ENCODE measurements around the gene HESX1. TPM values are rescaled to one million over a fixed set of nuclear protein-coding genes. Genes with fewer than 3 reads are reported as not detected.

HESX1 gene
- total and polyA plus RNA-seq, 12 donors, result 0.79 to 3.7 (median 1.5) TPM; not detected in 1

Other genes with a start within 250 kb of the HESX1 start
- under 1 TPM in 5 of 9 donors, not detected in 4; 0.22 to 0.83 (median 0.40) TPM for gene SPATA12, start 139.3 kb downstream of the HESX1 start, total RNA-seq
- under 1 TPM; 0.07 to 0.62 (median 0.48) TPM for gene SPATA12, start 139.3 kb downstream of the HESX1 start, polyA plus RNA-seq
- 1 to 10 TPM in 8 of 9 donors, under 1 TPM in 1; 0.93 to 7.1 (median 1.7) TPM for gene IL17RD, start 34.6 kb downstream of the HESX1 start, total RNA-seq
- gene IL17RD, start 34.6 kb downstream of the HESX1 start, polyA plus RNA-seq, result under 1 TPM; 0.44 to 0.90 (median 0.48) TPM
- gene APPL1, start 27.8 kb upstream of the HESX1 start, total RNA-seq, result 10 to 100 TPM; 21.5 to 45.7 (median 38.2) TPM
- 10 to 100 TPM in 1 of 3 donors, 1 to 10 TPM in 2; 6.1 to 31.2 (median 9.1) TPM for gene APPL1, start 27.8 kb upstream of the HESX1 start, polyA plus RNA-seq
- gene ASB14, start 92.7 kb upstream of the HESX1 start, total RNA-seq, result under 1 TPM in 1 of 9 donors, not detected in 8; 0.17 TPM
- not detected for gene ASB14, start 92.7 kb upstream of the HESX1 start, polyA plus RNA-seq

Measured in adrenal gland (tissue), 12 donors.